Natural killer cell (primary cell): Measurements from ENCODE around the gene FAM3A. TPM values are rescaled to one million over a fixed set of nuclear protein-coding genes. Genes with fewer than 3 reads are reported as not detected.

Experiments used
- ATAC-seq, 3 donors: fragments of 150-1000 bp in 2 of 3; fragments of 200-7000 bp in 1 of 3; cut with Tn5 transposase; 1 replicate in 1 of 3; 2 replicates in 2 of 3; pipeline ENCODE4 v1.10.0; 2021; ENCODE audit warnings: mild to moderate bottlenecking in 2 of 3, moderate library complexity in 2 of 3
- DNase-seq, 2 donors: peaks; one replicate each; pipeline versions ENCODE4 v3.0.0 to v3.0.0-alpha.2; 2013 to 2021; ENCODE audit warnings: mixed read lengths in 1 of 2
- H3K27ac ChIP-seq: one replicate; pipeline ENCODE4 v1.5.1; 2013; ENCODE audit warnings: mild to moderate bottlenecking, low read length
- H3K27me3 ChIP-seq: one replicate; pipeline ENCODE4 v1.6.1; 2013; ENCODE audit warnings: low read length; ENCODE audit not compliant: control insufficient read depth, insufficient read depth
- H3K36me3 ChIP-seq: one replicate; pipeline ENCODE4 v1.6.1; 2013; ENCODE audit warnings: low read length; ENCODE audit not compliant: control insufficient read depth, insufficient read depth
- H3K4me1 ChIP-seq: one replicate; pipeline ENCODE4 v1.6.1; 2013; ENCODE audit warnings: low read length; ENCODE audit not compliant: control insufficient read depth, insufficient read depth
- H3K4me3 ChIP-seq: one replicate; pipeline ENCODE4 v1.5.1; 2013; ENCODE audit warnings: low read length
- H3K9me3 ChIP-seq: one replicate; pipeline ENCODE4 v1.6.1; 2013; ENCODE audit warnings: low read length; ENCODE audit not compliant: control insufficient read depth, insufficient read depth
- H3K27ac Mint-ChIP-seq, 2 donors: one replicate each; pipeline ENCODE4 v1.8.0; 2022; ENCODE audit warnings: mild to moderate bottlenecking in 2 of 2, mixed read lengths in 2 of 2, moderate library complexity in 1 of 2
- H3K27me3 Mint-ChIP-seq, 2 donors: one replicate each; pipeline ENCODE4 v1.8.0; 2022; ENCODE audit warnings: low read depth in 2 of 2, mixed read lengths in 2 of 2
- H3K36me3 Mint-ChIP-seq: one replicate; pipeline ENCODE4 v1.8.0; 2022; ENCODE audit warnings: mixed read lengths
- H3K4me1 Mint-ChIP-seq, 2 donors: one replicate each; pipeline ENCODE4 v1.8.0; 2022; ENCODE audit warnings: mixed read lengths in 2 of 2
- H3K4me3 Mint-ChIP-seq: one replicate; pipeline ENCODE4 v1.8.0; 2022; ENCODE audit warnings: mild to moderate bottlenecking, moderate library complexity, mixed read lengths
- H3K9me3 Mint-ChIP-seq, 2 donors: one replicate each; pipeline ENCODE4 v1.8.0; 2022; ENCODE audit warnings: mixed read lengths in 2 of 2
- WGBS: methylation state at CpG from one replicate; pipeline ENCODE4 v1.1.7; 2013; ENCODE audit warnings: missing lambda C conversion rate; ENCODE audit not compliant: insufficient coverage; 5-methylcytosine and 5-hydroxymethylcytosine counted together
- intact Hi-C: fragments of 100-400 bp; cut with micrococcal nuclease; formaldehyde crosslinking; loops from one replicate; pipeline ENCODE4 v1.14.2; 2022
- total RNA-seq, 4 donors: library from RNA; stranded (reverse); fragments of 120-200 nt in 1 of 4; gene quantifications; one replicate each; pipeline versions ENCODE4 v1.2.3 to v1.2.4, GENCODE V29; 2013 to 2022
- TF ChIP-seq, protein P1 (sequence below): fragments of 200-600 bp; IDR thresholded peaks from one replicate; pipeline ENCODE4 v1.8.0; 2022; ENCODE audit warnings: antibody characterized with exemption

FAM3A gene
- total RNA-seq, 3 donors from 2014 or later (not counting 1 experiment from before 2014, with no cell fraction given) = 31.1 to 38.0 (median 37.3) TPM

DNA sequence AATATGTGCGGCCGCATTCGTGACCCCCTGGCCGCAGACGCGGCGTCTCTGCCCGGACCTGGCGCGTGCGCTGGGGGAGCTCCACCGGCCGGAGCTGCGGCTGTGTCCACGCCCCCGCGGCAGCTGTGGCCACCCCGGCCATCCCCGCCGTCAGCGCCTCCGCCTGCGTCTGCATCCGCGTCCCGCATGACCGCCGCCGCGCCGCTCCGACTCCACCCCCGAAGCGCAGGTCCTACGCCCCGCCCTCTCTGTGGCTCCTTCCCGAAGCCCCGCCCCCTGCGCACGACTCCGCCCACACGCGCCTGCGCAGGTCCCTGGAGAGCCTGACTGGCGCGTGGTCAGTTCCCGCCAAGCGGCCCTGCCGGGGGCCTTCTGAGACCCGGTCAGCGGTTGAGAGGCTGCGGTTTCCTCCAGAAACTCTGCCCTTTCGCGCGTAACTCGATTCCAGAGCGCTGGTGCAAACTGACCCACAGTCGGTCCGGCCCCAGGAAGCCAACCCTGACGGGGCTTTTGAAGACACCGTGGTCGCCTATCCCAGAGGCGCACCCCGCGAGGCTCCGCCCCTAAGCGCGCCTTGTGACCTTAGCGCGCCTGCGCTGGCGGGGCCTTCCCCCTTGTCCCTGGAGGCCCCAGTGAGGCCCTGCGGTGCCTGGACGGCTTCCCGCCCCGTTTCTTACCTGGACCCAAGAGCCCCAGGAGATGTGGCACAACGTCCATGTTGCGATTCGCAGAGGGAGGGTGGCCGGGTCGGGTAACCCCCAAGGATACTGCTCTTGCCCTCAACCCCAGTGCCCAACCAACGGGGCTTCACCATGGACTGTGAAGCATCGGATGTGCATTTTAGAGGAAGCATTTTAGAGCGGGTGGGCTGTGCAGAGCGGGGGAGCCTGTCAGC is 37.1 kb downstream of the FAM3A start, which contains the start of gene LAGE3:
Gene LAGE3, minus strand, starts transcription at position 554 of the 895 bp plus-strand sequence. Its CDS starts 366 bp downstream, at position 188.
- Mint-ChIP-seq H3K27me3 (no peaks in the 10 kb centered on the region), H3K9me3 (no peaks in the 10 kb centered on the region), H3K27ac (peak within 1 kb of the TSS; percentile 90 to 92), H3K36me3 (no peaks in the 10 kb centered on the region), H3K4me3 (peak within 1 kb of the TSS; percentile 81), H3K4me1 (peaks cover 0 to 12% of the 10 kb centered on the region in 2 donors)
- DNase-seq (peak; percentile 94 to 97), ATAC-seq (peak; percentile 86 to 97 (median 92))
- H3K4me3 ChIP-seq = peak within 1 kb of the TSS; percentile 48
- no peaks in the 10 kb centered on the region for H3K27me3 ChIP-seq
- TF ChIP-seq, protein P1, sequence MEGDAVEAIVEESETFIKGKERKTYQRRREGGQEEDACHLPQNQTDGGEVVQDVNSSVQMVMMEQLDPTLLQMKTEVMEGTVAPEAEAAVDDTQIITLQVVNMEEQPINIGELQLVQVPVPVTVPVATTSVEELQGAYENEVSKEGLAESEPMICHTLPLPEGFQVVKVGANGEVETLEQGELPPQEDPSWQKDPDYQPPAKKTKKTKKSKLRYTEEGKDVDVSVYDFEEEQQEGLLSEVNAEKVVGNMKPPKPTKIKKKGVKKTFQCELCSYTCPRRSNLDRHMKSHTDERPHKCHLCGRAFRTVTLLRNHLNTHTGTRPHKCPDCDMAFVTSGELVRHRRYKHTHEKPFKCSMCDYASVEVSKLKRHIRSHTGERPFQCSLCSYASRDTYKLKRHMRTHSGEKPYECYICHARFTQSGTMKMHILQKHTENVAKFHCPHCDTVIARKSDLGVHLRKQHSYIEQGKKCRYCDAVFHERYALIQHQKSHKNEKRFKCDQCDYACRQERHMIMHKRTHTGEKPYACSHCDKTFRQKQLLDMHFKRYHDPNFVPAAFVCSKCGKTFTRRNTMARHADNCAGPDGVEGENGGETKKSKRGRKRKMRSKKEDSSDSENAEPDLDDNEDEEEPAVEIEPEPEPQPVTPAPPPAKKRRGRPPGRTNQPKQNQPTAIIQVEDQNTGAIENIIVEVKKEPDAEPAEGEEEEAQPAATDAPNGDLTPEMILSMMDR = no peak
- 0% methylated on average over 82 of the region's 85 CpGs for WGBS
- intact Hi-C loops = loop anchor here (5.0 kb wide), 1 partner anchor 52 kb away; the partner anchor contains the start of gene ATP6AP1
- H3K9me3 ChIP-seq = no peaks in the 10 kb centered on the region
- peak within 1 kb of the TSS; percentile 75 for H3K27ac ChIP-seq
- H3K4me1 ChIP-seq = peaks cover 19% of the 10 kb centered on the region
- H3K36me3 ChIP-seq = peaks cover under 1% of the 10 kb centered on the region

DNA sequence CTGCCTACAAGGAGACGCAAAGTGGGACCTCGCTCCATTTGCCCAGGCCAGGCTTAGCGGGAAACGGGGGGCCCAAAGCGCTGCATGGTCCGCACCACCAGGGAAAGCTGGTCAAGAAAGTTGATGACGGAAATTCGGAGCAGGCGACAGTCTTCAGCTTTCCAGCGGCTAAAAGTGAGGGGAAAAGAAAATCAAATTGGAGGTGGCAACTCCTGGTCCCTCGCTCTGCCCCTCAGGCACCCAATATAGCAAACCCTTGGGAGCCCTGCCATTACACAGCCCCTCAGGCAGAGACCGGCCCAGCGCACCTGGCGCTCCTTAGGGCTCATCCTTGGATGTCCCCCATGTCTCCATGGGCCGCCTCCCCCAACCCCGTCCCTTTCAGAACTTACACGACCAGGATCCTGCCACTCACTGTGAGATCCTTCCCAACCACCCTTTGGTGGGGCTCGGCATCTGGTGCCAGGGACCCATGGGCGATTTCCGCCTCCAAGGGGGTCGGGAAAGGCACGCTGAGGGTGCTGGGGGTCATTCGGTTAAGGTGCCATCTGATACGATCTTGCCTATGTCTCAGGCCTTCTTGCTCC is 38.0 kb downstream of the FAM3A start:
- peak overlapping the region; percentile 46 for H3K4me3 ChIP-seq
- no peak for ATAC-seq
- TF ChIP-seq, protein P1 = no peak
- H3K27ac ChIP-seq = peak overlapping the region; percentile 67
- H3K4me1 ChIP-seq = peaks cover 19% of the 10 kb centered on the region
- no peak for DNase-seq
- Mint-ChIP-seq H3K36me3 (no peaks in the 10 kb centered on the region), H3K27me3 (no peaks in the 10 kb centered on the region), H3K4me1 (peaks cover 0 to 8% of the 10 kb centered on the region in 2 donors), H3K9me3 (no peaks in the 10 kb centered on the region), H3K27ac (peak overlapping the region; percentile 90 to 92), H3K4me3 (peak overlapping the region; percentile 81)
- H3K9me3 ChIP-seq = no peaks in the 10 kb centered on the region
- WGBS = 66% methylated on average over 20 of the region's 24 CpGs
- intact Hi-C loops = loop anchor here (5.0 kb wide), 1 partner anchor 51 kb away; the partner anchor contains the start of gene ATP6AP1
- H3K27me3 ChIP-seq = no peaks in the 10 kb centered on the region
- no peaks in the 10 kb centered on the region for H3K36me3 ChIP-seq

DNA sequence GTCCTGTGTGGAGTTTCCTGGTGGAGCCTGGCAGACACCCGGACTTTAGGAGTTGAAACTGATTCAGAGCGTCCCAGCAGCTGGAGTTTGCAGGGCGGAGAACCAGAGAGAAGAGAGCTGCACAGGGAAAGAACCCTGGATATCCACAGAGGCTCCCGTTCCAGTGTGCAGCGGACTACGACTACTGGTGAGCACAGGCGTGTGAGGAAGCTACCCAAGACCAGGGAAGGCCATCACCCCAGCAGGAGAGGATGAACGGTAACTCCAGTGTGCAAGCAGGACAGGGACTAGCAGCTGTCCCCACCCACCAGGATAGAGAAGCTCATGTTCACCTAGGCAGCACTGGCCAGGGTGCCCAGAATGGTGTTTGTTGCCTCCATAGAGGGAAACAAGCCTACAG is 39.2 kb downstream of the FAM3A start:
- H3K27ac ChIP-seq = no peak overlapping the region
- TF ChIP-seq, protein P1 = no peak
- H3K4me1 Mint-ChIP-seq = peaks cover 0 to 8% of the 10 kb centered on the region in 2 donors
- no peak overlapping the region for H3K4me3 ChIP-seq
- no peaks in the 10 kb centered on the region for H3K27me3 ChIP-seq
- no peak for ATAC-seq
- no peaks in the 10 kb centered on the region for H3K9me3 ChIP-seq
- no peaks in the 10 kb centered on the region for H3K36me3 Mint-ChIP-seq
- DNase-seq = no peak
- 94% methylated on average over 8 of the region's 8 CpGs for WGBS
- H3K9me3 Mint-ChIP-seq = no peaks in the 10 kb centered on the region
- H3K27me3 Mint-ChIP-seq = no peaks in the 10 kb centered on the region
- no peaks in the 10 kb centered on the region for H3K36me3 ChIP-seq
- intact Hi-C loops = loop anchor here (5.0 kb wide), 1 partner anchor 50 kb away; the partner anchor contains the start of gene ATP6AP1
- H3K4me3 Mint-ChIP-seq = no peak overlapping the region
- H3K4me1 ChIP-seq = peaks cover 19% of the 10 kb centered on the region
- no peak overlapping the region for H3K27ac Mint-ChIP-seq
